Astrocyte (in vitro differentiated cells and primary cell): ENCODE measurements around the gene TEX14.
"Not testable (repeated sequence)": the region's sequence is repeated elsewhere in the genome, so short reads cannot be mapped to it uniquely, and the experiment has no call there.

Source experiments
- EZH2 ChIP-seq: IDR thresholded peaks from 2 replicates; pipeline ENCODE4 v1.6.1; 2012; ENCODE audit warnings: mild to moderate bottlenecking, low read length, inconsistent platforms; ENCODE audit not compliant: insufficient read depth
- TF ChIP-seq, protein P1 (sequence below): IDR thresholded peaks from 2 replicates; pipeline ENCODE4 v1.5.1; 2011; ENCODE audit warnings: low read depth, mild to moderate bottlenecking, inconsistent platforms, low read length, moderate library complexity; ENCODE audit not compliant: insufficient read depth

DNA sequence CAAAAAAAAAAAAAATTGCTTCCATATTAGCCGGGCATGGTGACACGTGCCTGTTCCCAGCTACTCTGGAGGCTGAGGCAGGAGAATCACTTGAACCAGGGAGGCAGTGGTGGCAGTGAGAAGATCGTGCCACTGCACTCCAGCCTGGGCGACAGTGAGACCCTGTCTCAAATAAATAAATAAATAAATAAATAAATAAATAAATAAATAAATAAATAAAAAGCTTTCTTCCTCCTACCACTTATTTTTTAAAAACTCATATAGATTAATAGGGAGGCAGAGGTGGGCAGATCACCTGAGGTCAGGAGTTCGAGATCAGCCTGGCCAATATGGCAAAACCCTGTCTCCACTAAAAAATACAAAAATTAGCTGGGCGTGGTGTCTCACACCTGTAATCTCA lies 7.4 kb downstream of the TEX14 start:
- TF ChIP-seq, protein P1, sequence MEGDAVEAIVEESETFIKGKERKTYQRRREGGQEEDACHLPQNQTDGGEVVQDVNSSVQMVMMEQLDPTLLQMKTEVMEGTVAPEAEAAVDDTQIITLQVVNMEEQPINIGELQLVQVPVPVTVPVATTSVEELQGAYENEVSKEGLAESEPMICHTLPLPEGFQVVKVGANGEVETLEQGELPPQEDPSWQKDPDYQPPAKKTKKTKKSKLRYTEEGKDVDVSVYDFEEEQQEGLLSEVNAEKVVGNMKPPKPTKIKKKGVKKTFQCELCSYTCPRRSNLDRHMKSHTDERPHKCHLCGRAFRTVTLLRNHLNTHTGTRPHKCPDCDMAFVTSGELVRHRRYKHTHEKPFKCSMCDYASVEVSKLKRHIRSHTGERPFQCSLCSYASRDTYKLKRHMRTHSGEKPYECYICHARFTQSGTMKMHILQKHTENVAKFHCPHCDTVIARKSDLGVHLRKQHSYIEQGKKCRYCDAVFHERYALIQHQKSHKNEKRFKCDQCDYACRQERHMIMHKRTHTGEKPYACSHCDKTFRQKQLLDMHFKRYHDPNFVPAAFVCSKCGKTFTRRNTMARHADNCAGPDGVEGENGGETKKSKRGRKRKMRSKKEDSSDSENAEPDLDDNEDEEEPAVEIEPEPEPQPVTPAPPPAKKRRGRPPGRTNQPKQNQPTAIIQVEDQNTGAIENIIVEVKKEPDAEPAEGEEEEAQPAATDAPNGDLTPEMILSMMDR, result not testable (repeated sequence)
- not testable (repeated sequence) for TF ChIP-seq EZH2
